K562 (cell line): ENCODE data around the gene NCF2. TPM values are rescaled to one million over a fixed set of nuclear protein-coding genes. Genes with fewer than 3 reads are reported as not detected.

Experiments
- CEBPG ChIP-seq, 3 experiments: fragments of 200-800 bp in 1 of 3; sonication (Bioruptor generic) in 1 of 3; sonication (generic) in 1 of 3; formaldehyde crosslinking in 1 of 3; IDR thresholded peaks in 2 of 3; conservative IDR thresholded peaks in 1 of 3; 2 replicates each; pipeline versions ENCODE4 v1.6.1 to v1.8.0; 2016 to 2022; ENCODE audit warnings: missing compliant biosample characterization in 2 of 3, missing genetic modification characterization in 2 of 3, mild to moderate bottlenecking in 1 of 3, missing genetic modification reagents in 1 of 3
- FOXK2 ChIP-seq, 2 experiments: fragments of 450-650 bp; IDR thresholded peaks in 1 of 2; conservative IDR thresholded peaks in 1 of 2; 2 replicates each; pipeline ENCODE4 v1.6.1; 2016; ENCODE audit warnings: low read depth in 2 of 2, mild to moderate bottlenecking in 1 of 2
- HDAC6 ChIP-seq: IDR thresholded peaks from 2 replicates; pipeline ENCODE4 v1.6.1; 2012; ENCODE audit warnings: low read depth, mild to moderate bottlenecking, control low read depth, inconsistent platforms, low read length, moderate library complexity
- PCBP2 ChIP-seq: fragments of 200-400 bp; formaldehyde crosslinking; IDR thresholded peaks from 2 replicates; pipeline ENCODE4 v1.6.1; 2018; ENCODE audit warnings: low read length, low read depth, mild to moderate bottlenecking, moderate library complexity; ENCODE audit not compliant: poor library complexity, severe bottlenecking
- PHF21A ChIP-seq: fragments of 450-650 bp; IDR thresholded peaks from 2 replicates; pipeline ENCODE4 v1.6.1; 2017; ENCODE audit warnings: low read depth, borderline replicate concordance
- RAD21 ChIP-seq, 2 experiments: fragments of 250-450 bp in 1 of 2; fragments of 450-650 bp in 1 of 2; sonication (Bioruptor Pico) in 1 of 2; formaldehyde crosslinking in 1 of 2; IDR thresholded peaks in 1 of 2; conservative IDR thresholded peaks in 1 of 2; 2 replicates each; pipeline versions ENCODE4 v1.4.0 to v1.8.0; 2020 to 2022; ENCODE audit warnings: mild to moderate bottlenecking in 2 of 2, moderate library complexity in 1 of 2
- RB1 ChIP-seq: fragments of 450-650 bp; IDR thresholded peaks from 2 replicates; pipeline ENCODE4 v1.6.1; 2017; ENCODE audit warnings: low read depth, mild to moderate bottlenecking
- SMC3 ChIP-seq: conservative IDR thresholded peaks from 2 replicates; pipeline ENCODE4 v1.6.1; 2011; ENCODE audit warnings: low read depth, low read length, improper control_type of control experiment; ENCODE audit not compliant: insufficient read depth
- ZNF212 ChIP-seq: fragments of 450-650 bp; formaldehyde crosslinking; IDR thresholded peaks from 2 replicates; pipeline ENCODE4 v1.4.0; 2020; ENCODE audit warnings: mild to moderate bottlenecking
- polyA plus RNA-seq, 8 experiments: library from polyadenylated mRNA; depleted of rRNA in 4 of 8; stranded (reverse) in 5 of 8; unstranded in 3 of 8; fragments of >200 nt; fragmentation: Nextera tagmentation in 2 of 8; fragmentation: Illumina TruSeq in 1 of 8; extraction: Ambion mirVana in 2 of 8; extraction: Trizol in 1 of 8; gene quantifications; 2 replicates each; pipeline versions ENCODE4 v1.2.1 to v1.2.3, GENCODE V29; 2011 to 2014; ENCODE audit warnings: inconsistent platforms in 1 of 8, missing spikeins in 1 of 8
- total RNA-seq, 7 experiments: library from RNA; depleted of rRNA in 6 of 7; stranded (reverse); fragments of >200 nt in 6 of 7; fragmentation: Illumina TruSeq in 2 of 7; extraction: Trizol in 2 of 7; gene quantifications; 2 replicates each; pipeline versions ENCODE4 v1.2.1 to v1.2.3, GENCODE V29; 2011 to 2021; ENCODE audit warnings: low replicate concordance in 1 of 7
- TF ChIP-seq, protein P1 (sequence below): fragments of 450-650 bp; IDR thresholded peaks from 2 replicates; pipeline ENCODE4 v1.7.1; 2018; ENCODE audit warnings: mild to moderate bottlenecking, low read depth; ENCODE audit not compliant: partially characterized antibody
- TF ChIP-seq, protein P2 (sequence below): fragments of 250-450 bp; sonication (Bioruptor Pico); IDR thresholded peaks from 2 replicates; pipeline ENCODE4 v1.8.0; 2022; ENCODE audit warnings: moderate library complexity, mild to moderate bottlenecking, inconsistent platforms
- TF ChIP-seq, protein P3 (sequence below), 2 experiments: fragments of 450-650 bp; IDR thresholded peaks; 2 replicates each; pipeline ENCODE4 v1.6.1; 2016
- TF ChIP-seq, protein P4 (sequence below), 2 experiments: fragments of 450-650 bp; conservative IDR thresholded peaks; 2 replicates each; pipeline ENCODE4 v1.6.1; 2017; ENCODE audit warnings: mild to moderate bottlenecking in 2 of 2, moderate library complexity in 2 of 2
- TF ChIP-seq, protein P5 (sequence below): sonication (generic); formaldehyde crosslinking; IDR thresholded peaks from 2 replicates; pipeline ENCODE4 v1.8.0; 2022; ENCODE audit warnings: missing genetic modification reagents, mild to moderate bottlenecking, moderate library complexity, borderline replicate concordance

NCF2 gene
- total and polyA plus RNA-seq, 9 of the 15 experiments (the other 6 are each of a cell fraction or from before 2014, with no cell fraction given): 0.07 to 0.54 (median 0.16) TPM; not detected in 3

DNA sequence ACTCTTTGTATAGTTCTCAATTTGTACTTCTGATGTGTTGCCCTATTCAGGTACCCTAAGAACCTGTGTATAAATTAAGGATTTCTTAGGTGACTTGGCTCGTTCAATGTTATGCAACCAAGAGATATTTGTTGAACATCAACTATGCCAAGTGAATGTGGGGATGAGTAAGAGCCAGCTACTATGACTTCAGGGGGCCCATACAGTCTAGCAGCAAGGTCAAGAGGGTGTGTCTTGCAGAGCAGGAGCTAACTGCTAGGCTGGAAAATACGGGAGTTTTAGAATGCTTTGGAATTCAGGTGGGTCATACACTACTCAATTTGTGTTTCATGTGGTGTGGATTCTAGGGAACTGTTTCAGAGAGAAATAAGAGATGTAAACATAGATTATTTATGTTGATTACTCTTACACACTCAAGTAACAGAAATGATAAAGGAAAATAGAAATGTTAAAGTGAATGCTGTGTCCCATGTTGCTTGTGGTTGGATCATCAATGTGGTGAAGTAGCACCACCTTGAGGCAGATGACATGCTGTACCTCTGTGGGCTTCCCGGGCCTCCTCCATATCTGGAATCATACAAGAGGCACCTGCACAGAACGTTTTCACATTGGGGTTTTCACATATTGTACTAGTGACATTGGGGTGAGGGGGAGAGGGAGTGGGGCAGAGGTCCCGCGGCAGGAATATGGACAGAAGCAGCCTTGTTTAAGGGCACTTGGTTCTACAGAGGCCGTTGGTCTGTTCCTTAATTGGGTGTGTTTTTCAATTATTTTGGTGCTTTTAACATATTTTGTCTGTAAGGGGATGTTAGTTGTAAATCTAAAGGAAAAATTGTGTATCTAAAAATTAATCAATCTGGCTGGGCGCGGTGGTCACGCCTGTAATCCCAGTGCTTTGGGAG is 32.9 kb upstream of the NCF2 start (continued):
- TF ChIP-seq, protein P1, sequence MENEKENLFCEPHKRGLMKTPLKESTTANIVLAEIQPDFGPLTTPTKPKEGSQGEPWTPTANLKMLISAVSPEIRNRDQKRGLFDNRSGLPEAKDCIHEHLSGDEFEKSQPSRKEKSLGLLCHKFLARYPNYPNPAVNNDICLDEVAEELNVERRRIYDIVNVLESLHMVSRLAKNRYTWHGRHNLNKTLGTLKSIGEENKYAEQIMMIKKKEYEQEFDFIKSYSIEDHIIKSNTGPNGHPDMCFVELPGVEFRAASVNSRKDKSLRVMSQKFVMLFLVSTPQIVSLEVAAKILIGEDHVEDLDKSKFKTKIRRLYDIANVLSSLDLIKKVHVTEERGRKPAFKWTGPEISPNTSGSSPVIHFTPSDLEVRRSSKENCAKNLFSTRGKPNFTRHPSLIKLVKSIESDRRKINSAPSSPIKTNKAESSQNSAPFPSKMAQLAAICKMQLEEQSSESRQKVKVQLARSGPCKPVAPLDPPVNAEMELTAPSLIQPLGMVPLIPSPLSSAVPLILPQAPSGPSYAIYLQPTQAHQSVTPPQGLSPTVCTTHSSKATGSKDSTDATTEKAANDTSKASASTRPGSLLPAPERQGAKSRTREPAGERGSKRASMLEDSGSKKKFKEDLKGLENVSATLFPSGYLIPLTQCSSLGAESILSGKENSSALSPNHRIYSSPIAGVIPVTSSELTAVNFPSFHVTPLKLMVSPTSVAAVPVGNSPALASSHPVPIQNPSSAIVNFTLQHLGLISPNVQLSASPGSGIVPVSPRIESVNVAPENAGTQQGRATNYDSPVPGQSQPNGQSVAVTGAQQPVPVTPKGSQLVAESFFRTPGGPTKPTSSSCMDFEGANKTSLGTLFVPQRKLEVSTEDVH: peak; percentile 20
- TF ChIP-seq PHF21A (no peak), ZNF212 (no peak), CEBPG (CRISPR knock-in tag; IDR thresholded peaks at IDR 0.05) (0 out of 2 replicates have a peak, but pooled peaks have one; percentile 32), CEBPG (tag; conservative IDR thresholded peaks at IDR 0.05 in 1 of 2, IDR thresholded peaks at IDR 0.05 in 1 of 2) (no peak), PCBP2 (no peak), RAD21 (CRISPR knock-in tag; conservative IDR thresholded peaks at IDR 0.05 in 1 of 2, IDR thresholded peaks at IDR 0.05 in 1 of 2) (peak; percentile 86 to 88), RB1 (peak; percentile 18; the same call in 1 of the 2 replicates), FOXK2 (conservative IDR thresholded peaks at IDR 0.05 in 1 of 2, IDR thresholded peaks at IDR 0.05 in 1 of 2; ENCODE audit: low read depth in 2 of 2) (peak; percentile 37 to 39; a peak in 2 of 4 replicates), SMC3 (peak; percentile 60; the same call in 1 of the 2 replicates), HDAC6 (no peak)
- TF ChIP-seq, protein P2, sequence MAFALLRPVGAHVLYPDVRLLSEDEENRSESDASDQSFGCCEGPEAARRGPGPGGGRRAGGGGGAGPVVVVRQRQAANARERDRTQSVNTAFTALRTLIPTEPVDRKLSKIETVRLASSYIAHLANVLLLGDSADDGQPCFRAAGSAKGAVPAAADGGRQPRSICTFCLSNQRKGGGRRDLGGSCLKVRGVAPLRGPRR (CRISPR knock-in tag): no peak
- TF ChIP-seq, protein P3, sequence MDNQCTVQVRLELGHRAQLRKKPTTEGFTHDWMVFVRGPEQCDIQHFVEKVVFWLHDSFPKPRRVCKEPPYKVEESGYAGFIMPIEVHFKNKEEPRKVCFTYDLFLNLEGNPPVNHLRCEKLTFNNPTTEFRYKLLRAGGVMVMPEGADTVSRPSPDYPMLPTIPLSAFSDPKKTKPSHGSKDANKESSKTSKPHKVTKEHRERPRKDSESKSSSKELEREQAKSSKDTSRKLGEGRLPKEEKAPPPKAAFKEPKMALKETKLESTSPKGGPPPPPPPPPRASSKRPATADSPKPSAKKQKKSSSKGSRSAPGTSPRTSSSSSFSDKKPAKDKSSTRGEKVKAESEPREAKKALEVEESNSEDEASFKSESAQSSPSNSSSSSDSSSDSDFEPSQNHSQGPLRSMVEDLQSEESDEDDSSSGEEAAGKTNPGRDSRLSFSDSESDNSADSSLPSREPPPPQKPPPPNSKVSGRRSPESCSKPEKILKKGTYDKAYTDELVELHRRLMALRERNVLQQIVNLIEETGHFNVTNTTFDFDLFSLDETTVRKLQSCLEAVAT (IDR thresholded peaks at IDR 0.05): peak in 1 of 2 experiments; percentile 58; a peak in 1 of 4 replicates
- TF ChIP-seq, protein P4, sequence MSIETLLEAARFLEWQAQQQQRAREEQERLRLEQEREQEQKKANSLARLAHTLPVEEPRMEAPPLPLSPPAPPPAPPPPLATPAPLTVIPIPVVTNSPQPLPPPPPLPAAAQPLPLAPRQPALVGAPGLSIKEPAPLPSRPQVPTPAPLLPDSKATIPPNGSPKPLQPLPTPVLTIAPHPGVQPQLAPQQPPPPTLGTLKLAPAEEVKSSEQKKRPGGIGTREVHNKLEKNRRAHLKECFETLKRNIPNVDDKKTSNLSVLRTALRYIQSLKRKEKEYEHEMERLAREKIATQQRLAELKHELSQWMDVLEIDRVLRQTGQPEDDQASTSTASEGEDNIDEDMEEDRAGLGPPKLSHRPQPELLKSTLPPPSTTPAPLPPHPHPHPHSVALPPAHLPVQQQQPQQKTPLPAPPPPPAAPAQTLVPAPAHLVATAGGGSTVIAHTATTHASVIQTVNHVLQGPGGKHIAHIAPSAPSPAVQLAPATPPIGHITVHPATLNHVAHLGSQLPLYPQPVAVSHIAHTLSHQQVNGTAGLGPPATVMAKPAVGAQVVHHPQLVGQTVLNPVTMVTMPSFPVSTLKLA (conservative IDR thresholded peaks at IDR 0.05): no peak
- TF ChIP-seq, protein P5, sequence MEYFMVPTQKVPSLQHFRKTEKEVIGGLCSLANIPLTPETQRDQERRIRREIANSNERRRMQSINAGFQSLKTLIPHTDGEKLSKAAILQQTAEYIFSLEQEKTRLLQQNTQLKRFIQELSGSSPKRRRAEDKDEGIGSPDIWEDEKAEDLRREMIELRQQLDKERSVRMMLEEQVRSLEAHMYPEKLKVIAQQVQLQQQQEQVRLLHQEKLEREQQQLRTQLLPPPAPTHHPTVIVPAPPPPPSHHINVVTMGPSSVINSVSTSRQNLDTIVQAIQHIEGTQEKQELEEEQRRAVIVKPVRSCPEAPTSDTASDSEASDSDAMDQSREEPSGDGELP (CRISPR knock-in tag): no peak
